OCI-LY7 (cell line): ENCODE results near the gene SUMO4.

ENCODE experiments used
- EZH2phosphoT487 ChIP-seq: fragments of 200-600 bp; sonication (generic); IDR thresholded peaks from 2 replicates; pipeline ENCODE4 v1.6.1; 2018; ENCODE audit warnings: low read depth, borderline replicate concordance, mild to moderate bottlenecking, mixed run types, antibody characterized with exemption, low read length, moderate library complexity, mixed read lengths
- TF ChIP-seq, protein P1 (sequence below): fragments of 200-600 bp; sonication (generic); conservative IDR thresholded peaks from 2 replicates; pipeline ENCODE4 v1.5.1; 2014; ENCODE audit warnings: mild to moderate bottlenecking, antibody characterized with exemption, low read length, moderate library complexity, mixed read lengths

DNA sequence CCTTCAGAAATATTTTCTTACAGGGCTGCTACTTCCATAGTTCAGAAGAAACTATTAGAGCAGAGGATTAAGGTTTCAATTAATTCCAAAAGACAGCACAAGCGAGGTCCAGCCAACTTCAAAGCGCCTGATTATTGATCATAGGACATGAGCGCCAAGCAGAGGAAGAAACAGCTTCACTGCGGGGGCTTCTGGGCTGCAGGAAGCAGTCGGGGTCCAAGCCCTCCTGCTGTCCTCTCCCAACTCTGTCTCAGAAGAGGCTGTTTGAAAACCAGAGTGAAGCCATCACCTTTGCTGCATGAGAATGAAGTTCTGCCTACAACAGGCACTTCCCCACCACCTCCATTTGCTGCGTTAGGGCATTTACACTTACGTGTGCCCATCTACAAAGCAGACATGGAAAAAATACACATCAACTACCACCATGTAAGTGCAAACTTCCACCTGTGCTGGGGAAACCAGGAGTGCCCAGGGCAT is 23.9 kb downstream of the SUMO4 start:
- TF ChIP-seq, protein P1, sequence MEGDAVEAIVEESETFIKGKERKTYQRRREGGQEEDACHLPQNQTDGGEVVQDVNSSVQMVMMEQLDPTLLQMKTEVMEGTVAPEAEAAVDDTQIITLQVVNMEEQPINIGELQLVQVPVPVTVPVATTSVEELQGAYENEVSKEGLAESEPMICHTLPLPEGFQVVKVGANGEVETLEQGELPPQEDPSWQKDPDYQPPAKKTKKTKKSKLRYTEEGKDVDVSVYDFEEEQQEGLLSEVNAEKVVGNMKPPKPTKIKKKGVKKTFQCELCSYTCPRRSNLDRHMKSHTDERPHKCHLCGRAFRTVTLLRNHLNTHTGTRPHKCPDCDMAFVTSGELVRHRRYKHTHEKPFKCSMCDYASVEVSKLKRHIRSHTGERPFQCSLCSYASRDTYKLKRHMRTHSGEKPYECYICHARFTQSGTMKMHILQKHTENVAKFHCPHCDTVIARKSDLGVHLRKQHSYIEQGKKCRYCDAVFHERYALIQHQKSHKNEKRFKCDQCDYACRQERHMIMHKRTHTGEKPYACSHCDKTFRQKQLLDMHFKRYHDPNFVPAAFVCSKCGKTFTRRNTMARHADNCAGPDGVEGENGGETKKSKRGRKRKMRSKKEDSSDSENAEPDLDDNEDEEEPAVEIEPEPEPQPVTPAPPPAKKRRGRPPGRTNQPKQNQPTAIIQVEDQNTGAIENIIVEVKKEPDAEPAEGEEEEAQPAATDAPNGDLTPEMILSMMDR, result no peak
- TF ChIP-seq EZH2phosphoT487, result no peak
